HG03439 (cell line): ENCODE data around the gene PLA2G4B.

Experiments
- ATAC-seq: cut with Tn5 transposase; IDR thresholded peaks from one replicate; pipeline ENCODE4 v1.9.1; 2021; ENCODE audit warnings: mild to moderate bottlenecking, moderate library complexity; ENCODE audit not compliant: unreplicated experiment

Gene PLA2G4B

DNA sequence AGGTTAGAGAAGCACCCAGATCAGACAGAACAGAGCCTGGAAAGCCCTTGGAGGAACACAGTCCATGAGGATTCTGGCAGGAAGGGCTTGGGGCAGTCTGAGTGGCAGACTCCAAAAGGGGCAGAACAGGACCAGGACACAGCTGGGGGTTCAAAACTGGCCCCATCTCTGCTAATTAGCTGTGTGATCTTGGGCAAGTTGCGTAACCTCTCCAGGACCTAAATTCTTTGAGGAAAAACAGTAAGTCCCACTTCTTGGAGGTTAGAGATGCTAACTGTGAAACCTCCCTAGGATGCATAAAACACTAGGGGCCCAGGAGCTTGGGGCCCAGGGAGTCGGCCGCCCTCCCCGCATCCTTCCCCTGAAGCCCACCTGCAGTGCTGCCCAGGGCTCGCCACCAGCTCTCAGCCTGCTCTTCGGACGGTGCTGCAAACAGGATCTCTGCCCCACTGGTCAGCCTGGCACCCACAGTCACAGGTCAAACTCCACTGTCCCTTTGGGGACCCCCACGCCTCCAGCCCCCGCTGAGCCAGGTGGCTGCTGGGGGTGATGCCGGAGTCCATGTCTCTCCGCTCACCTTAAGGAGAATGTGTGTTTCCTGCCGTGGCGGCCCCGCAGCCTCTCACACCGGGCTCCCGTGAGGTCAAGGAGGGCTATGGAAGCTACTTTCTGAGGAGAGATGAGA lies 12.0 kb downstream of the PLA2G4B start:
- no peak for ATAC-seq

DNA sequence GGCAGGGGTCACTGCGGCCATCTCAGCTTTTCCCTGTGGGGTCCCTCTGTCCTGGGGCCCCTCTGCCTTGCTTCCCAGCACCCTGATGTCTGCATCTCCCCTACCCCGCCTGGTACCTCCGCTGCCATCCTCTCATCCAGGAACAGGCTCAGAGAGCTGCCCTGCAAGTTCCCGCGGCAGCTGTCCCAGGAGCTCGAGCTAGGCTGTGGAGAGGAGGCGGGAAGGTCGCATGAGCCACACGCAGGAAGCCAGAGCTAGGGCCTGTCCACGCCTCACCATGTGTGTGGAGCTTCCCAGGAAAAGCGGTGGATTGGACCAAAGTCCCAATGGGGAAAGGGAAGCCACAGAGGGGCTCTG lies 12.5 kb downstream of the PLA2G4B start:
- no peak for ATAC-seq

DNA sequence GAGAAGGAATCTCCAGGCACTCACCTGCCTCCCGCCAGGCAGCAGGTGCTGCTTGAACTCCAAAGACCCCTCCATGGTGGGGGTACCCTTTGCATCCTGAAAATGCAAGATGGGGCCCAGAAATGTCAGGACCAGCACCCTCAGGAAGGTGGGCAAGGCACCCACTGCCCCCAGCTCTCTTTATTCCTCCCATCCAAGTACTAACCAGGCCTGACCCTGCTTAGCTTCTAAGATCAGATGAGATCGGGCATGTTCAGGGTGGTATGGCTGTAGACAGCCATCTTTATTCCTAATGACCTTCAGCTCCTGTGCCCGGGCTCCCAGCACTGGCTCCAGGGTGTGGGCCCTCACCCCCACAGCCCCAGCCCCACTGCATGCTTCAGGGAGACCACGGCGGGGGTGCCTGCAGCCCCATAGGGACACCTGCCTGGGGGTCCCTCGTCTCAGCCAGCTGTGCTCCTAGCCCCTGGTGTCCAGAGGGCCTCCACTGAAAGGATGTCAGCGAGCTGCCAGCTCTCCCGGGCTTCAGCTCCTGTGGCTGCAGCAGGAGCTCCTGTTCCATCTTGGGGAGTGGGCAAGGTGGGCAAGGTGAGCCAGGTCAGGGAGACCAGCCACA lies 13.2 kb downstream of the PLA2G4B start:
- ATAC-seq, result no peak

DNA sequence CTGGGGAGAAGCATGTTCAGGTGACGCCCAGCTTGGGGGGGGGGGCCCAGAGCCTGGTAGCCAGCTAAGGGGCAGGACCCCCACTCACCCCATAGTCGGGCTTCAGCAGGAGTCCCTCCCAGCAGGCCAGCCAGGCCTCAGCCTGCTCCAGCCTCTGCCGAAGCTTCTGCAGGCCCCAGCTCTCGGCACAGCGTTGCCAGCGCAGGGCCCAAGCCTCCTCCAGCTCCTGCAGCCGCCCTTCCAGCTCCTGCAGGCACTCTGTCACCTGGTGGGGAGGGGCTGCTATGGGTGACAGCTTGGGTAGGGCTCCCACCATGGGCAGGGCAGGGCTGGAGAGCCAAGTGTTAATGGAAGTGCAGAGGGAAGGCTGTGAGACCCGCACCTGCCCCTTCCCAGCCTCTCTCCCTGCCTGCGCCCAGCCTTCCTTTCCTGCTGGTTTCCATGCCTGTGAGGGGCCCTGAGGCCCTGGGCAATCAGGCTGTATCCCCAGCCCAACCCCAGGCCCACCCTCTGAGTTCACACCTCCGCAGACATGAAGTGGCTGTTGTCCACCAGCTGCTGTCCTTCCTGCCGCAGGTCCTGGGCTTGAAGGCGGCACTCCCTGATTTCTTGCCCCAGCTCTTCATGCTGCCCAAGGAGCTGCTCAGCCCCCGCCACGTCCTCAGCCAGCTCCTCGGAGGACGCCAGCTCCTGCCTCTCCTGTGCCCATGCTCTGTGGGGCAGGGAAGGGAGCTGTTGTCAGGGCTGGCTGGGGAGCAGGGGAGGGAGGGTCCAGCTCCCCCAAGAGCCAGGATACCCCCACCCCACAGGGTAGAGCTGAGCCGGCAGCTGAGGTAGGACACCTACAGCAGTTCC lies 14.3 kb downstream of the PLA2G4B start:
- ATAC-seq, result no peak

DNA sequence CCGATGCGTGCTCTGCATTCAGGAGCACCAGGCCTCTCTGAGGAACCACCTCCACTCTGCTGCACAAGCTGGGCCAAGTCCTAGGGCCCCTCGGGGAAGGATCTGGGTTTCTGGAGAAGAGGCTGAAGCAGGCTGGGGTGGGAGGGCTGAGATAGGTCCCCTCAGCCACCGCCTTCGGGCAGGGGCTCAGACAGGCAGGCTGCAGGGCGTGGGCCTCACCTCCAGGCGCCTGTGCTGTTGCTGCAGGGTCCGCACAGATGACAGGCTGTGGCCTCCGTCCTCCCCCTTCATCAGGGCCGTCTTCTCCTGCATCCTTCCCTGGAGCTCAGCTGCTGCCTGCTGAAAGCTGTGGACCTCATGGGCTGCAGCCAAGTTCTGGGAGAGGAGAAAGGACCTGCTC lies 15.2 kb downstream of the PLA2G4B start:
- ATAC-seq, result no peak

DNA sequence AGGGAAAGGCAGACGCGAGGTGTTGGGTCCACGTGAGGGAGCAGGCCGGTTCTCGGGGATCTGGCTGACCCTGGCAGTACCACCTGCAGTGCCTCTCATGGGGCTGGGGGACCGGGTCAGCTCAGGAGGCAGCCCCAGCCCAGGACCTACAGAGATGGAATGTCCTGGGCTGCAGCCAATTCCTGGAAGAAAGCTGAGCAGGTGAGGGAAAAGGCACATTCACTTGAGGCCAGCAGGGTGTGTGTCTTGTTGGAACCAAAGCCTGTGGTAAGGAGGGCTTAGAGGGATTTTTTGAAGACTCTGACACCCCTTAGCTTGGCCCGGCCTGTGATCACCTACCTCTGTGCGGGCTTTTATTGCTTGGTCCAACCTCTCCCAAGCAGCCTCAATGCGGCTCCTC lies 15.8 kb downstream of the PLA2G4B start:
- ATAC-seq, result no peak

DNA sequence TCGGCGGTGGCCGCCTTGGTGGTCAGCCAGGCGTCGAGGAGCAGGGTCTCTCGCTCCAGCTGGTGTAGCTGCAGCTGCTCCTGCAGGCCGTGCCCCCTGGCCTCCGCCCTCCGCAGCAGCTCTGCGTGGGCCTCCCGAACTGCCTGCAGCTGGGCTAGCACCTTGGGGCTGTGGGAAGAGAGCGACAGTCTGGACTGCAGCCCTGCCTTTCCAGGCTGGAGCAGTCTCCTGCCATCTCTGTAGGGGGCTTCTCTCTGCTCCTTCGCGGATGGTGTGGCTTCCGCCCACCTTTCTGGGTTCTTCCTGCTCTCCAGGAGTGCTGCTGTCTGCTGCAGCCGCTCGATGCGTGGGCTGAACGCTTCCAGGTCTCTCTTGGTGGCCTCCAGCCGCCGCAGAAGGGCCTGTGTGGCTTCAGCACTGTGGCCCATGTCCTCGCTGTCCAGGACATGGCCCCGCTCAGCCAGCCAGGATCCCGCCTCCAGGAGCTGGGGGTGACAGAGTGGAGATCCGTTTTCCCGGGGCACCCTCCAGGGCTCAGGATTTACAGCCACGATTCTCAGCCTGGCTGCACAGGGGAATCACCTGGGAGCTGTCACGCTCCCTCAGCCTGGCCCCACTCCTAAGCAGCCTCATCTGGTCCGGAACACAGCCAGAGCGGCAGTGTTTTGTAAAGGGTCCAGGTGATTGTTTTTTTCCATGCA lies 16.8 kb downstream of the PLA2G4B start:
- no peak for ATAC-seq

DNA sequence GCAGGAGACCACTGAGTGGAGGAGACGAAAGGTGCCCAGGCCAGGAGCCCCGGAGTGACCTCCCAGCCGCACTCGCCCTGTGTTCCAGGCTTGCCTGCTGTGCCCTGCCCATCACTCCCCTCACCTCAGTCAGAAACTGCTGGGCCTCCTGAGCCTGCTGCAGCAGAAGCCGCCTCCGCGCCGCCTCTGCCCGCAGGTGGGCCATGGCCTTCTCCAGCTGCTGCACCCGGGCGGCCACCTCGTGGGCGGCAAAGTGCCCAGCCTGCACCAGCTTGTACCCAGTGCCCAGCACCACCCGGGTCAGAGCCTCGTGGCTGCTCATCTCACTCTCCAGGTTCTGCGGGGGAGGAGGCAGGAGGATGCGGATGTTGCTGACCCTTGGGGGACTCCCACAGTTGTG lies 17.6 kb downstream of the PLA2G4B start:
- ATAC-seq, result no peak

DNA sequence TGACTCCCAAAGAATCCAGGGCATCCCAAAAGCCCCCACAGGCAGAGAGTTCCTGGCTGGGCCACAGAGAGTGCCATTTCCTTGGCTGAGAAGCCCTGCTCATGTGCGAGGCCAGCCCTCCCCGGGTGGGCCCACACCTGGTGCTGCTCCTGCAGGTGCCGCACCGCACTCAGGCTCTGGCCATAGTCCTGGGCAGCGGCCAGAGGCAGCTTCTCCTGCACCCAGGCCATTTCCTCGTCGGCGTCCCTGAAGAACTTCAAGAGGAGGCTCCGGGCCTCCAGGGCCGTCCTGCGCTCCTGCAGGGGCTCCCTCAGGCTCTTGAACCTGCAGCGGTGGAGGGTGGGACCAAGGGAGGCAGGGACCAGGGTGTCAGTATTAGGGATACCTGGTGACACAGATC lies 18.1 kb downstream of the PLA2G4B start:
- no peak for ATAC-seq

DNA sequence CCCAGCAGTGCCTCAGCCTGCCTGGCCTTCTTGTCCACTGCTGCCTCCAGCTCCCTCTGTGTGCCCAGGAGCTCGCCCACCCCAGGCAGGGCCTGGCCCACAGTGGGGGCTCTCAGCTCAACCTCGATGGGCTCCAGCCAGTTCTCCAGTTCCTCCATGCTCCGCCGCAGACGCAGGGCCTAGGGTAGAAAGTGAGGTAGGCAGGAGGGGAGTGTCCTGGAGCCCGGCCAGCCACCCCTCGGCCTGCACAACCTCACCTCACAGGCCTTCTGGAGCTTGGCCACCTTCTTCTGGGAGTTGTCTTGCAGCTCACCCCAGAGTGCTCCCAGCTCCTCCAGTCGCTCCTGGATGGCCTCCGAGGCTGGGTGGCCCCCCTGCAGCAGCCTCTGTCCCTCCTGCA lies 18.7 kb downstream of the PLA2G4B start:
- ATAC-seq, result no peak

DNA sequence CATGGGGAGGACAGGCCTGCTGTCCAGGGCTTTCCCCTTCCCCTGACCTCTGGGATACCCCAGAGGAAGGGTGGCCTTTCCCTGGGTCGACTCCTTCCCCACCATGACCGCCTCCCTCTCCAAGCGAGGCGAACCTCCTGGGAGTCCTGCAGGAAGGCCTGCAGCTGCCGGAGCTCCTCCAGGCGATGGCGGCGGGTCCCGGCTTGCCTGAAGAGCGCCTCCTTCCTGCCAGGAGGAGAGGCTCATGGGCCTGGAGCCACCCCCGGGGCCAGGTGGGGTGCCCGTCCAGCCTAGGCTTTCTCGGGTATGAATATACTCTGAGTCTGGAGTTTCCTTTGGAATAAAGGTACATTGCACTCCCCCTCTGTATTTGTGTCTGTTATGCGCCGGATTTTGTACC lies 20.1 kb downstream of the PLA2G4B start:
- no peak for ATAC-seq

DNA sequence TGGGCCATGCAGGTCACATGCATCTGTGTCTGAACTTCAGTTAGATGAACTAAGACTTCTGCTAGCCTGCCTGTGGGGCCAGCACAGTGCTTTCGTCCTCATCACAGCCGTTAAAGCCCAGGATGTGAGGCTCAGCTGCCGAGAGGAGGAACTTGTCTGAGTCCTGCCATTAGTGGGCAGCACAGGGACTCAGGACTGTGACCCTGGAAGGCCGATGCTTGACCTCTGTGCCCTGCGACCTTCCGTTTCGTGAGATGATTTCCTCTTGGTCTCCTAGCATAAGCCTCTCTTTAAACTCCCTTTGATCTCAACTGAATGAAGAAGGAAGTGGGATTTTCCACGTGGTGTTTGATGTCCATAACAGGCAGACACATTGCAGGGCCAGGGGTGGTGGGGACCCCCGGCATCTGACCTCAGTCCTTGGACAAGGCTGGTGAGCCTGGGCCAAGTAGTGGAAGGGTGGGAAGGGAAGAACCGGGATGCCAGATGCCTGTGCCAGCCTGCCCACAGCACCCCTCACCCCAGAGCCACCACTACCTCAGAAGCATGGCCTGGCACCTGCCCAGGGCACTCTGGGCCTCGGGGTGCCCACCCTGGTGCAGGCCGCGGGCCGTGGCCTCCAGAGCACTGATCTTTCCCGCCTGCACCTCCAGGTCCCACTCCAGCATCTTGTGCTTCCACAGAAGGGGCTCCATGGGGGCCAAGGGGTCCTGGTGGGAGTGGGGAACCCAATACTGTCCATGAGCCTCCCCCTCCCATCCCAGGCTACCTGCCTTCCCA lies 21.6 kb downstream of the PLA2G4B start:
- ATAC-seq, result no peak

DNA sequence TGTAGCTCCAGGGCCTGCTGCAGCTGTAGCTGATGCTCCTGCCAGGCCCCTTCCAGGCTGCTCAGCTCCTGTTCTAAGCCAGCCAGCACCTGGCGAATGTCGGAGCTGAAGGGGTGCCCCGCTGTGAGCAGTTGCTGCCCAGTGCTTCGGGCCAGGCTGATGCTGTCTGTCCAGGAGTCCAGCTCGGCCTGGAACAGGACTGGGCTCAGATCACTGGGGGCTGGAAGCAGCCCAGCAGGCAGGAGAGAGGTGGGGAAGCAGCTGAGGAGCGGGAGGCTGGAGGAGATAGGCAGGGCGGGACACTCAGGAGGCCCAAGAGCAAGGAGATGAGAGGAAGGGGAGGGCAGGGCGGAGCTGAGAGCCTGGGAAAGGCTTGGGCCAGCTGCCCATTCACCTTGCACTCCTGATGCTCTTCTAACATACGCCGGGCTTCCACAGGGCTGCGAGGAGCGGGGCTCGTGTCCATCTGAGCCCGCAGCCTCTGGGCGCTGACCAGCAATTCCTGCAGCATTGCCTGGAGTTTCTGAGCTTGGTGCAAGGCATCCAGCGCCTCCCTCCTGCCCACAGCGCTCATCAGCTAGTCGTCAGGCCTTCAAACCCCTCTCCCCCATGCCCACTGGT lies 23.2 kb downstream of the PLA2G4B start:
- no peak for ATAC-seq

DNA sequence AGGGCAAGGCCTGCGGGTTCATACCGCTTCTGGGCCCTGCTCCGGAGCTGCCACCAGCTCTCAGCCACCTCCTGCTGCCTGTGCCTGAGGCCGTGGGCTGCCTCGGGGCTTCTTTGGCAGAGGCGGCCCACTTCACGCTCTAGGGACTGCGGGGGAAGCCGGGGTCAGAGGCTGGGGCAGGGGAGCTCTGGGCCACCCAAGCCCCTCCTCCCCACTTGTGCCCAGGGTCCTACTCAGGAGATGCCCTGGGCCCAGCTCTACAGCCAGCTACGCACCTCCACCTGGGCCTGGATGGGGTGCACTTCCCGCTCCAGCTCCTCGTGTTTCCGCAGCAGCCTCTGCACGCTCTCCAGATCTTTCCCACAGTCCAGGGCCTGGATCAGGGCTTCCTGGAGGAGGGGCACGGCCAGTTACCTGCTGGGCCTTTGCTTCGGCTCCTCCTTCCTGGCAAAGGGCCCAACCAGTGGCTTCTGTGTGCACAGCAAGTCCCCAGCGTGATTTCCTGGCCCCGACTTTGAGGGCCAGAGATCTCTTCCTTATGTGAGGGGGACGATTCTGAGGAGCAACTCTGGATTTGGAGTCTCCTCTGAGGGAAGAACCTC lies 24.0 kb downstream of the PLA2G4B start:
- no peak for ATAC-seq

DNA sequence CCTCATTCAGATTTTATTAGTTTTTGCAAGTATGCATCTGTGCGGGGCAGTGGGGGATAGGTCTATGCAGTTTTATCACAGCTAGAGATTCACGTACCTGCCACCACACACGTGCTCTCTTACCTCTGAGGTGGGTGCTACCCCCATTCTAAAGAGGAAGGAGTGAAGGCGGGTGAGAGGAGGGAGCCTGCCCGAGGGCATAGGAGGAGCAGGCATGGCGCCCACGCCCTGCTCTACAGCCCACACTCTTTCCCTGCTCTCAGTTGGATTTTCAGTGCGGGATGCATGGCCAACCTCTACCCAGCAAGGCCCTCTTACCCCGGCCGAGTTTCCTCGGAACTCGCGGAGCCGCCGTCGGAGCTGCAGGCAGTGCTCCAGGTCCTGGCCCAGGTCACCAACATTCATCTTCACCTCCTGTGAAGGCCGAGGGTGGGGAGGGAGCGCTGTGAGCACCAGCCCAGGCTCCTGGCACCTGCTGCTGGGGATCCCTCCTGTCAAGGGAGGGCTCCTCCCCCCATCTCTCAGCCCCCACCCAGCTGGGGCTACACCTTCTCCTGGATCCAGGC lies 26.9 kb downstream of the PLA2G4B start:
- no peak for ATAC-seq

DNA sequence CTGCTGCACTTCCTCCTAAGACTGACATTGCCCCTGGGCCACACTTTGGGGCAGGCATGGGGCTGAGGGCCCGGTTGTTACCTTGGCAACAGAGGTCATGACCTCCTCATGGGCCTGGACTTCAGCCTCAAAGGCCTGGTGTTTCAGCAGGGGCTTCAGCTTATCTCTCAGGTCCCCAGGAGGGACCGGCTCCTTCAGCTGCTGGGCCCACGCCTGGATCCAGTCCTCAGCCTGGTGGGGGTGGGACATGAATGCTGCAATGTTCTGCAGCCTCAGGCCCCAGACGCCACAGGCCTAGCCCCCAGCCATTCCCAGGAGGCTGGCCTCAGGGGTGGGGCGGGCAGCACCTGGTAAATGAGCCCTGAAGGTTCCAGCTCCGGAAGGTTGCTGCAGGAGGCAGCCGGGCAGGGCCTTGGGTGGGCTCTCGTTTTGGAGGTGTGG lies 27.6 kb downstream of the PLA2G4B start:
- ATAC-seq, result no peak

DNA sequence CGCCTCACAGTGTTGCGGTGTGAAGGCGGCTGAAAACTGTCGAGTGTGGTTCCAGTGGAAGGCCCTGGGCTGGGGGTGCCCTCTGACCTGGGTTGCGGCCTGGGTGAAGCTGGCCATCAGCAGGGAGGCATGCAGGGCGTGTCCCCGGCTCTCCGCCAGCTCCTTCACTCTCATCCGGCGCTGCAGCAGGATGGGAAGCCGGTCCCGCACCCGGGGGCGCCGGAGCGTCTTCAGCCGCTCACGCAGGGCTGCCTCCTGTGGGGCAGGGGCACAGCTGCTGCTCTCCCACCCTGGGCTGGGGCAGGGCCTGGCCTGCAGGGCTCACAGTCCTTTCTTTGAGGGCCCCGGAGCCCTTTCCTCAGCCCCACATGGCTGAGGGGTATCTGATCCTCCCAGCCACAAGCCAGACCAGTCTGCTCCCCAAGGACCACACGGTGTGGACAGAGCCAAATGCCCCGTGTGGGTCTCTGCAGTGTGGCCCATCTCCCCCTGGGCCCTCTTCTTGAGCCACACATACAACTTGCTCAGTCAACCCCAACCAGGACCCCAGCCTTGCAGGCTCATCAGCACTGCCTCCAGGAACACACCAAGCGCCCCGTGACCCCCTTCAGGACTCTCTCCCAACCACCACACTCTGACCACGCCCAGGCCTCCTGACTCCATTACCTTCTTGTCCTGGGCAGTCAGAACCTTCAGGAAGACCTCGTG lies 28.4 kb downstream of the PLA2G4B start:
- ATAC-seq, result no peak

DNA sequence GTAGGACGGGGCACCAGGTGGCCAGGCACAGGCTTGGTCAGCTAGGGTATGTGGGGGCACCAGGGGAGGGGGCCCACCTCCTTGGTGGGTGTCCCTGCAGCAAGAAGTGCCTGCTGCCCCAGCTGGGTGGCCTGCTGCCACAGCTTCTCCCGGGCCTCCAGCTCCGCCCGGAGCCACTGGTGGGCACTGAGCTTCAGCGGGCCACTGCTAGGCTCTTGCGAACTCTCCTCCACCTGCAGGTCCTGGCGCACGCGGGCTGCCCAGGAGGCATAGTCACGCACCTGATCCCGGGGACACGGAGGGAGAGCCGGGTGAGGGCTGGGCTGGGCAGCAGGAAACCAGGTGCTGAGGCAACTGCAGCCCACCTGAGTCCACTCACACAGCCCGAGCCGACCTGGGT lies 29.7 kb downstream of the PLA2G4B start:
- no peak for ATAC-seq
